NCI-H1694 (cell line): ENCODE data around the gene GPS1.

Source experiments
- DNase-seq: peaks from one replicate; lab custom pipeline; 2025; lab: John Stamatoyannopoulos, UW

The GPS1 gene

GRCh38 chr17:82045936-82046484 lies 5.7 kb upstream of the GPS1 start:
- no peak for DNase-seq

- DNase-seq = no peak
Observed at GRCh38 chr17:82046903-82047302, 4.8 kb upstream of the GPS1 start.

GRCh38 chr17:82047379-82047778 lies 4.3 kb upstream of the GPS1 start:
- DNase-seq = no peak

GRCh38 chr17:82047914-82048570 lies 3.7 kb upstream of the GPS1 start:
- no peak for DNase-seq

GRCh38 chr17:82048571-82048971 lies 3.1 kb upstream of the GPS1 start:
- DNase-seq = no peak

GRCh38 chr17:82049106-82049505 lies 2.6 kb upstream of the GPS1 start:
- no peak for DNase-seq

- DNase-seq = no peak
Observed at GRCh38 chr17:82049521-82049971, 2.2 kb upstream of the GPS1 start.

- DNase-seq = no peak
Observed at GRCh38 chr17:82050152-82050760, 1.4 kb upstream of the GPS1 start.

- no peak for DNase-seq
Observed at GRCh38 chr17:82050761-82051641, 697 bp upstream of the GPS1 start.

- DNase-seq = no peak
Observed at GRCh38 chr17:82052638-82053059, 951 bp downstream of the GPS1 start.

- DNase-seq = no peak
Observed at GRCh38 chr17:82053130-82053529, 1.4 kb downstream of the GPS1 start.

- no peak for DNase-seq
Observed at GRCh38 chr17:82053556-82054263, 2.0 kb downstream of the GPS1 start.

GRCh38 chr17:82054351-82055022 lies 2.8 kb downstream of the GPS1 start:
- DNase-seq = no peak

GRCh38 chr17:82055023-82055964 lies 3.6 kb downstream of the GPS1 start:
- DNase-seq = no peak

- DNase-seq = no peak
Observed at GRCh38 chr17:82055965-82056728, 4.4 kb downstream of the GPS1 start.

GRCh38 chr17:82056729-82057621 lies 5.3 kb downstream of the GPS1 start:
- no peak for DNase-seq

GRCh38 chr17:82058230-82058854 lies 6.6 kb downstream of the GPS1 start:
- DNase-seq = no peak

GRCh38 chr17:82058855-82059249 lies 7.2 kb downstream of the GPS1 start:
- DNase-seq = no peak
